Stimulated activated memory B cell treated with anti-CD40 and anti-IgM and Interleukin-4, amounts not matched to agents 10 μg/mL and 1 μg/mL and 100 μg/mL, for 72 hours (primary cell): ENCODE measurements around the gene CDC20.

Source experiments
- ATAC-seq: fragments of 150-1000 bp; cut with Tn5 transposase; 2 replicates; pipeline ENCODE4 v1.10.0; 2021
- H3K27ac Mint-ChIP-seq: one replicate; pipeline ENCODE4 v1.8.0; 2022; ENCODE audit warnings: mild to moderate bottlenecking, mixed read lengths
- H3K27me3 Mint-ChIP-seq: one replicate; pipeline ENCODE4 v1.8.0; 2022; ENCODE audit warnings: mixed read lengths
- H3K36me3 Mint-ChIP-seq: one replicate; pipeline ENCODE4 v1.8.0; 2022; ENCODE audit warnings: mixed read lengths
- H3K4me1 Mint-ChIP-seq: one replicate; pipeline ENCODE4 v1.8.0; 2022; ENCODE audit warnings: mixed read lengths
- H3K4me3 Mint-ChIP-seq: one replicate; pipeline ENCODE4 v1.8.0; 2022; ENCODE audit warnings: mild to moderate bottlenecking, moderate library complexity, mixed read lengths
- H3K9me3 Mint-ChIP-seq: one replicate; pipeline ENCODE4 v1.8.0; 2022; ENCODE audit warnings: mixed read lengths

CDC20 gene

GRCh38 chr1:43319766-43320165, 39.0 kb upstream of the CDC20 start:
- Mint-ChIP-seq H3K27me3 (no peaks in the 10 kb centered on the region), H3K4me1 (peaks cover 5% of the 10 kb centered on the region), H3K4me3 (no peak overlapping the region), H3K36me3 (peaks cover 3% of the 10 kb centered on the region), H3K27ac (no peak overlapping the region), H3K9me3 (peaks cover 6% of the 10 kb centered on the region)
- peak; percentile 38 for ATAC-seq

GRCh38 chr1:43321331-43321891, 37.4 kb upstream of the CDC20 start:
- no peak for ATAC-seq
- peaks cover 5% of the 10 kb centered on the region for H3K4me1 Mint-ChIP-seq
- no peaks in the 10 kb centered on the region for H3K27me3 Mint-ChIP-seq
- H3K27ac Mint-ChIP-seq: no peak overlapping the region
- peaks cover 8% of the 10 kb centered on the region for H3K36me3 Mint-ChIP-seq
- no peak overlapping the region for H3K4me3 Mint-ChIP-seq
- H3K9me3 Mint-ChIP-seq: peaks cover 10% of the 10 kb centered on the region

DNA sequence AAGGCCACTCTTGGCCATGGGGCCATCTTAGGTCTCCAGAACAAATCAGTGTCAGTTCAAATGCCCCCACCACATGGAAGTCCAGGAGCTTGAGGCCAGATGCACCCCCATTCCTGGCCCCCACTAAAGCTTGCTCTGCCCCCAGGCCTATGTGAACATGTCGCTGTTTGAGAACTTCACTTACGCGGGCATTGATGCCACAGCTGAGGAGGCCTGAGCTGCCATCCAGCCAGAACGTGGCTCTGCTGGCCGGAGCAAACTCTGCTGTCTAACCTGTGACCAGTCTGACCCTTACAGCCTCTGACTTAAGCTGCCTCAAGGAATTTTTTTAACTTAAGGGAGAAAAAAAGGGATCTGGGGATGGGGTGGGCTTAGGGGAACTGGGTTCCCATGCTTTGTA, 36.3 kb upstream of the CDC20 start:
- no peak for ATAC-seq
- Mint-ChIP-seq H3K27me3 (no peaks in the 10 kb centered on the region), H3K9me3 (peaks cover 10% of the 10 kb centered on the region), H3K27ac (no peak overlapping the region), H3K4me1 (peaks cover 5% of the 10 kb centered on the region), H3K4me3 (no peak overlapping the region), H3K36me3 (peaks cover 8% of the 10 kb centered on the region)

GRCh38 chr1:43324810-43325209, 34.0 kb upstream of the CDC20 start:
- H3K9me3 Mint-ChIP-seq: peaks cover 10% of the 10 kb centered on the region
- H3K4me3 Mint-ChIP-seq: no peak overlapping the region
- no peak for ATAC-seq
- no peaks in the 10 kb centered on the region for H3K27me3 Mint-ChIP-seq
- peaks cover 8% of the 10 kb centered on the region for H3K36me3 Mint-ChIP-seq
- H3K4me1 Mint-ChIP-seq: peaks cover under 1% of the 10 kb centered on the region
- H3K27ac Mint-ChIP-seq: no peak overlapping the region

- Mint-ChIP-seq H3K4me1 (peaks cover 6% of the 10 kb centered on the region), H3K36me3 (peaks cover 8% of the 10 kb centered on the region), H3K27ac (no peak overlapping the region), H3K27me3 (no peaks in the 10 kb centered on the region), H3K4me3 (no peak overlapping the region), H3K9me3 (peaks cover 10% of the 10 kb centered on the region)
- ATAC-seq: no peak
Measured at GRCh38 chr1:43325381-43325780, 33.4 kb upstream of the CDC20 start.

DNA sequence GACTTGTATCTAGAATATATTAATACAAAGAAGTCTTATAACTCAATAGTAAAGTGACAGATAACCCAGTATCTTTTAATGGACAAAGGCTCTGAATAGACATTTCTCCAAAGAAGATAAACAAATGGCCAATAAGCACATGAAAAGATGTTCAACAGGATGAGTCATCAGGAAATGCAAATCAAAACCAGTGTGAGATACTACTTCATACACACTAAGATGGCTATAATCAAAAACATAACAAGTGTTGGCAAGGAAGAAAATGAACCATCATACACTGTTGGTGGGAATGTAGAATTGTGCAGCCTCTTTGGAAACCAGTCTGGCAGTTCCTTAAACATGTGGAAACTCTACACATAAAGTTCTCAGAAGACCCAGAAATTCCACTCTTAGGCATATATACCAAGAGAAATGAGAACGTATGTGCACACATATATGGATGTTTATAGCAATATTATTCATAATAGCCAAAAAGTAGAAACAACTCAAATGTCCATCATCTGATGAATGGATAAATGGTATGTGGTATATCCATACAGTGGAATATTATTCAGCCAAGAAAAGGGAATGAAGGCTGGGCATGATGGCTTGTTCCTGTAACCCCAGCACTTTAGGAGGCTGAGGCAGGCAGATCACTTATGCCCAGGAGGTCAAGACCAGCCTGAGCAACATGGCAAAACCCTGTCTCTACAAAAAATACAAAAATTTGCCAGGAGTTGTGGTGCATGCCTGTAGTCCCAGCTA, 31.1 kb upstream of the CDC20 start:
- Mint-ChIP-seq H3K27ac (no peak overlapping the region), H3K4me3 (no peak overlapping the region), H3K36me3 (peaks cover 8% of the 10 kb centered on the region), H3K27me3 (no peaks in the 10 kb centered on the region), H3K9me3 (peaks cover 10% of the 10 kb centered on the region), H3K4me1 (peaks cover 8% of the 10 kb centered on the region)
- ATAC-seq: no peak

DNA sequence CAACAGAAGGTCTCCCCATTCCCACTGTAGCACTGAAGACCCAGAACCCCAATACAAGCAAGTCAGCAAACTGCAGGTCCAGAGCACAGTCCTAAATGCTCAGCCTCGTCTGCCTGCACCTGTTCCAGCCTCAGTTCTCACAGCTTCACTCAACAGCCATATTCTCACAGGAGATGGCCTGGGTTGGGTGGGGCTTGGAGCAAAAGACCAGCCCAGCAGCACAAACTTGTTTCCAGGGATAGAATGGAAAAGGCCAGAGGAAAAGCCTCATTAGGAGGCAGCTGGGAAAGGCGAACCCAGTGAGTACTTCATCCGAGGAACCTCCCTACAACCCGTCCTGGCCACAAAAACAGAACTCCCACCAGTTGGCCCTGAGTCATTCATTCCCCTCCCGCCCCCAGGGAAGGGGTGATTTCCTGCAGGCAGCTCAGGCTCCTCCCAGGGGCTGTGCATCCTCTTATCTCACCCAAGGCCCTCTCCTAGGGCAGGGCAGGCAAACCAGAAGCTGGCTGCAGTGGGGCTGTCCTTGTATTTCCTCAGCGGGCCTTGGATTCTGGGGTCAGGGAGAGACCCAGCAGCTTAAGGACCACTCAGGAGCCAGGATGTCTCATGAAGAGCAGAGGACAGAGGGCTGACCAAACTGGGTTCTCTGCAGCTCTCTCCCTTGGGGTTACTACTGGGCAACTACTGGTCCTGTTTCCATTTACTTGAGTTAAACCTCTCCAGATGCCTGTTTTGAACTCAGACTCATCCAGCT, 28.6 kb upstream of the CDC20 start:
- Mint-ChIP-seq H3K4me3 (no peak overlapping the region), H3K36me3 (peaks cover under 1% of the 10 kb centered on the region), H3K27ac (no peak overlapping the region), H3K4me1 (peaks cover 8% of the 10 kb centered on the region), H3K9me3 (peaks cover 2% of the 10 kb centered on the region), H3K27me3 (no peaks in the 10 kb centered on the region)
- ATAC-seq: peak; percentile 73

DNA sequence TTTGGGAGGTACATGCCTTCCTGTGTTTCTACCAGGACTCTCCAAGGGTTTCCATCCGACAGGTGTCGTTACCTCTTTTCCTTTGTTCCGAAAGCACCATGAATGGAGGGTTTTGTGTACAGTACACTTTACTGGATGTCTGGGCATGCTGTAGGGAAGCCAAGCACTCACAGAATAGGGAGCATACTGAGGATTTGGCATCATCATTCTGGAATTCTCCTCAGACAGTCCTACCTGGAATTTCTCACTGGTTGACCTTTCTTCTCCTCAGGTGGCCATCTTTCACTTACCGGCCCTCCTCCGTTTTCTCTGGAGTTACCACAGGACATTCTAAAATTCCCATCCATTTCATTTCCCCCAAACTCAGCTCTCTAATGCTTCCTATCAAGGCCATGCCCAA, 27.1 kb upstream of the CDC20 start:
- no peaks in the 10 kb centered on the region for H3K36me3 Mint-ChIP-seq
- H3K27ac Mint-ChIP-seq: no peak overlapping the region
- H3K9me3 Mint-ChIP-seq: no peaks in the 10 kb centered on the region
- no peak overlapping the region for H3K4me3 Mint-ChIP-seq
- no peaks in the 10 kb centered on the region for H3K27me3 Mint-ChIP-seq
- H3K4me1 Mint-ChIP-seq: peaks cover 8% of the 10 kb centered on the region
- no peak for ATAC-seq

DNA sequence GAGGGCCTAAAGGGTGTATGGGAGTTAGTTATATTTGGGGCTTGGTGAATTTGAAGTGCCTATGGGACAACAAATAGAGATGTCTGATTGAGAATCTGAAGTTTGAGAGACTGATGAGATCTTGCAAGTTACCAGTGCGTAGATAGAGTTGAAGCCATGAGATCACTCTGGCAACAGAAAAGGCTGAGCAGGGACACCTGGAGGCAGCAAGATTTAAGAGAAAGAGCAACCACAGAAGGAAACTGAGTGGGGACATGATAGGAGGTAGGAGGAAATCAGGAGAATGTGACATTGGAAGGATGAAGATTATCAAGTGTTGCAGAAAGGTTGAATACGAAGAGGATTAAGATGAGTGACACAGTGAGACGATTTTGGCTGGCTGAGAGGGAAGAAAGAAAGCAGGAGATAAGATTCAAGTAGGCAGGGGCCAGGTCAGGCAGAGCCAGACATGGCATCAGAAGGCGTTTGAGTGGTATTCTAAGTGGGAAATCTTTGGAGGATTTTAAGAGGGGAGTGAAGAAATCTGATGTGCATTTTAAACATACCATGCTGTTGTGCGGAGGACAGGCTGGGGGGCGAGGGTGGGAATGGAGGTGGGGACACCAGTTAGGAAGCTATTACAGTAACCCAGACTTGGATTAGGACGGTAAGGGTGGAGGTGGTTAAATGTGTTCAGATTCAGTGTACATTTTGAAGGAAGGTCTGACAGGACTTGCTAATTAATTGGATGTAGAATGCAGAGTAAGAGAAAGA, 24.2 kb upstream of the CDC20 start:
- Mint-ChIP-seq H3K27me3 (no peaks in the 10 kb centered on the region), H3K4me1 (peaks cover 8% of the 10 kb centered on the region), H3K36me3 (no peaks in the 10 kb centered on the region), H3K9me3 (no peaks in the 10 kb centered on the region), H3K27ac (no peak overlapping the region), H3K4me3 (no peak overlapping the region)
- no peak for ATAC-seq

DNA sequence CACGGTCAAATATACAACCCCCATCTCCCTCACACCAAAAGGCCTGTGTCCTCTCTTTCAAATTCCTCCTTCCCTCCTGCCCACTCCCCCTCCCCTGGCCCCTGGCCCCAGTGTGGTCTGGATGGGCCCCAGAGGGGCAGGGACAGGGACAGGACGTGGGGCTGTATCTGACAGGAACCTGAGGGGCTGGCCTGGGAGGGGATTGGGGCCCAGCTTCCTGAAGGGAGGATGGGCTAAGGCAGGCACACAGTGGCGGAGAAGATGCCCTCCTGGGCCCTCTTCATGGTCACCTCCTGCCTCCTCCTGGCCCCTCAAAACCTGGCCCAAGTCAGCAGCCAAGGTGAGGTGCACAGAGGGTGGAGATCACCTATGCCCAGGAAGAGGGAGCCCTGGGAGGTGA, 21.2 kb upstream of the CDC20 start, which contains the start of gene MPL:
TSS of gene MPL (plus strand) at position 231 of the 400 bp plus-strand sequence. CDS start at position 262, 31 bp downstream.
- Mint-ChIP-seq H3K36me3 (no peaks in the 10 kb centered on the region), H3K4me1 (no peaks in the 10 kb centered on the region), H3K4me3 (no peak within 1 kb of the TSS), H3K9me3 (no peaks in the 10 kb centered on the region), H3K27me3 (no peaks in the 10 kb centered on the region), H3K27ac (no peak within 1 kb of the TSS)
- peak; percentile 54 for ATAC-seq

- Mint-ChIP-seq H3K27me3 (no peaks in the 10 kb centered on the region), H3K4me3 (no peak overlapping the region), H3K27ac (no peak overlapping the region), H3K4me1 (no peaks in the 10 kb centered on the region), H3K36me3 (no peaks in the 10 kb centered on the region), H3K9me3 (no peaks in the 10 kb centered on the region)
- ATAC-seq: no peak
Measured at GRCh38 chr1:43338001-43338400, 20.8 kb upstream of the CDC20 start.

DNA sequence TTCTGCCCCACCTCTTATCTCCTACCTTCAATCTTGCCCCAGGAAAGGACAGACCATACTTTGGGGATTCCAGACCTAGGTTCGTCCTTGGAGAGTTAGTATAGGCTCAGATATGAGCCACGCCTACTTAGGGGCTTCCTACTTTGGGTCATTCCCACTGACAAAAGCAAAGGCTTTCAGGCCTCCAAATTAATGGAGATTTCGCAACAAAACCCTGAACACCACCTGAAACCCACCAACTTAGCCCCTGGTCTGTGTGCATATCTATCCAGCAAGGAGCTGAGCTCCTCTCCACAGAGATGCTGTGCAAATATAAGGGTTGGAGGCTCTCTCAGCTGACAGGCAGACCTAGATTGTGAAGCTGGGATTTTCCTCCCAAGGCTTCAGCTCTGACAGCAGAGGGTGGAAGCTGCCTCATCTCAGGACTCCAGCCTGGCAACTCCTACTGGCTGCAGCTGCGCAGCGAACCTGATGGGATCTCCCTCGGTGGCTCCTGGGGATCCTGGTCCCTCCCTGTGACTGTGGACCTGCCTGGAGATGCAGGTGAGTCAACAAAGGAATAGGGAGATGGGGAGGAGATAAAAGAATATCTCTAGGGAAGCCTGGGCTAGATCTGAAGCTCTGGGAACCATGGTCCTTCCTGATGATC, 19.1 kb upstream of the CDC20 start:
- no peaks in the 10 kb centered on the region for H3K36me3 Mint-ChIP-seq
- H3K4me3 Mint-ChIP-seq: no peak overlapping the region
- H3K27me3 Mint-ChIP-seq: no peaks in the 10 kb centered on the region
- H3K9me3 Mint-ChIP-seq: no peaks in the 10 kb centered on the region
- H3K27ac Mint-ChIP-seq: no peak overlapping the region
- no peak for ATAC-seq
- H3K4me1 Mint-ChIP-seq: no peaks in the 10 kb centered on the region

- Mint-ChIP-seq H3K4me1 (no peaks in the 10 kb centered on the region), H3K9me3 (no peaks in the 10 kb centered on the region), H3K4me3 (no peak overlapping the region), H3K27ac (no peak overlapping the region), H3K27me3 (no peaks in the 10 kb centered on the region), H3K36me3 (no peaks in the 10 kb centered on the region)
- no peak for ATAC-seq
Measured at GRCh38 chr1:43340559-43340958, 18.2 kb upstream of the CDC20 start.

DNA sequence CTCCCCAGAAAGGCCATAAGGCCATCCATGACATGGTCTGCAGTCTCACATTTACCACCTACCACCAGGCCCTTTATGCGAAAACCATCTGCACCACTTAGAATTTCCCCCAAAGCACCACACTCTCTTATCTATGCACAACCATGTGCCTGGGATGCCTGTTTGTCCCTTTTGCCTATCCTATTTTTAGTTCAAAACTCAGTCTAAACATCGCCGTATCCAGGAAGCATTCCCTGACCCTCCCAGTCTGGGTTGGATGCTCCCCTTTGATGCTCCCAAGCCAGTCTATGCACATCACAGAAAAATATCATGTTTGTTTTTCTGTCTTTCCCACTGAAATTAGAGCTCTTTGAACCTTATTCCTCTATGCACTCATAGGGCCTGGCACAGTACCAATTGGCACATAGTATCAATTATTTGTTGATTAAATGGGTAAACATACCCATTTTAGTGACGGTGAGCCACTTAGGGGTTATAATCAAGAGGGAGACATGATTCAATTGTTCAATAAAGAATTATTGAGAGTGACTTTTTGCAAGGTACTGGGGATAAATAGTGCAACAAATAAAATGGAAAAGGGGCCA, 14.4 kb upstream of the CDC20 start:
- Mint-ChIP-seq H3K9me3 (no peaks in the 10 kb centered on the region), H3K4me1 (peaks cover 1% of the 10 kb centered on the region), H3K27ac (no peak overlapping the region), H3K4me3 (no peak overlapping the region), H3K36me3 (no peaks in the 10 kb centered on the region), H3K27me3 (no peaks in the 10 kb centered on the region)
- no peak for ATAC-seq
